Measurements from ENCODE around the gene TUBA8.
"Not testable (repeated sequence)": the region's sequence is repeated elsewhere in the genome, so short reads cannot be mapped to it uniquely, and the experiment has no call there.

TUBA8 gene

DNA sequence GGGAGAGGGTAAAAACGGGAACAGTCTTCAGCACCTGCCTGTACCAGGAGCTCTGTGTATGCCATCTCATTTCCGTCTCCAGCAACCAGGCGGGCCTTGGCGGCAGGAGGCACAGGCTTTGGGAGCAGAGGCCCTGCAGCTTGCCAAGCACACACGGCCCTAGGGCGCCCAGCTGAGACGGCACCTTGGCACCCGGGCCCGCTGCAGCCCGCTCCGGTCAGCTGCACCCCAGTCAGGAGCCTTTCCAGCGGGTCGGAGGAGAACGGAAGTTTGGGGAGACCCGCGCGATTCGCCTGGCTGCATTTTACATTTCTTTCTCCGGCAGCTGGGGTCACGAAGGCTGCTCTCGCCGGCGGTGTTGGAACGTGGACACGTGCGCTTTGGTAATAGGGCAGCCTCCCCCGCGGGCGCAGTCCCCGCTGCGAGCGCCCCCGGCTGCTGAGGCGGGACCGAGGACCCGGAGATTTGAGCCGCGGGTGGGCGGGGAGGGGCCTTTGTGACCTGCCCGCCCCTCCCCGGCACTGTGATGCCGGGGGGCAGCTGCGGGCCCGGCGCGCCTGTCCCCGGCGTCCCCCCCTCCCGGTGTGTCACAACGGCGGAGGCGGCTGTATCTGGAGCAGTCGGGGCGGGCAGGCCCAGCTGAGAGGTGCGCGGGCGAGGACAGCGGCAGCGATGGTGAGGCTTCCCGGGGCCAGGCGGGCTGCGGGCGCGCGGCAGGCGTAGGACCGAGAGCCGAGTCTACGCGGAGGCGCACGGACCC, at the start of gene TUBA8:
Gene TUBA8 (plus strand): TSS at position 616 of the 760 bp plus-strand sequence. CDS start 57 bp downstream, at position 673.
- no peak for DNase-seq

DNA sequence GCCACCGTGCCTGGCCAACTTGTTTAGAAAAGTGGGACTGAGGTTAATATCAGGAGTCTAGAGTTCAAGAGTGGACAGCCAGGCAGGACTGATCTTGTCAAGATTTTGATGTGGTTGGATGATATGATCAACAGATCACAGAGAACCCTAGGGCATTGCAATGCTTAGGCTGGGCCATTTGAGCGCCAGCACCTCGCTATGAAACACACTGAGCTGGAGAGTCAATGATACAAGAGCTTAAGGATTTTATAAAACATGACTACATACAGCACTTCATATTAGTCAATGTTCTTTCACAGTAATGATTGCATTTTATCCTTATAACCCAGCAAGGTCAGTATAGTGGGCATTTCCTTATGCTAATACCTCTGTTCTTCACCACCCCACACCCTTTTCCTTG, 48.2 kb upstream of the TUBA8 start:
- no peak for DNase-seq

GRCh38 chr22:18063306-18063705, 47.3 kb upstream of the TUBA8 start:
- DNase-seq = no peak

DNA sequence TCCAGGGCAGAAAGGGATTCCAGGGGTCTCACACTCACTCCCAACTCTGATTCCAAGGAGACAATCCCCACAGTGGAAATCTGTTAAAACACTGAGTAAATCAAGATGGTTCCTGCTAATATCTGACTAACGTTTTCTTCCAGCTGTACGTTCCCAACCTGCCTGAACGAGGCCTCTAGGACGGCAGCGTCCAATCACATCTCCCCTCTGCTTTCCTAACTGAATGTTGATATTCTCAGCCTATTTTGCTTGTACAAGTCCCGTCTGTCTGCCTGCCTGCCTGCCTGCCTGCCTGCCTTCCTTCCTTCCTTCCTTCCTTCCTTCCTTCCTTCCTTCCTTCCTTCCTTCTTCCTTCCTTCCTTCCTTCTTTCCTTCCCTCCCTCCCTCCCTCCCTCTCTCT, 46.9 kb upstream of the TUBA8 start:
- DNase-seq = not testable (repeated sequence)

- no peak for DNase-seq
Measured at GRCh38 chr22:18064636-18065035, 46.0 kb upstream of the TUBA8 start.

GRCh38 chr22:18065256-18065655, 45.4 kb upstream of the TUBA8 start:
- no peak for DNase-seq

DNA sequence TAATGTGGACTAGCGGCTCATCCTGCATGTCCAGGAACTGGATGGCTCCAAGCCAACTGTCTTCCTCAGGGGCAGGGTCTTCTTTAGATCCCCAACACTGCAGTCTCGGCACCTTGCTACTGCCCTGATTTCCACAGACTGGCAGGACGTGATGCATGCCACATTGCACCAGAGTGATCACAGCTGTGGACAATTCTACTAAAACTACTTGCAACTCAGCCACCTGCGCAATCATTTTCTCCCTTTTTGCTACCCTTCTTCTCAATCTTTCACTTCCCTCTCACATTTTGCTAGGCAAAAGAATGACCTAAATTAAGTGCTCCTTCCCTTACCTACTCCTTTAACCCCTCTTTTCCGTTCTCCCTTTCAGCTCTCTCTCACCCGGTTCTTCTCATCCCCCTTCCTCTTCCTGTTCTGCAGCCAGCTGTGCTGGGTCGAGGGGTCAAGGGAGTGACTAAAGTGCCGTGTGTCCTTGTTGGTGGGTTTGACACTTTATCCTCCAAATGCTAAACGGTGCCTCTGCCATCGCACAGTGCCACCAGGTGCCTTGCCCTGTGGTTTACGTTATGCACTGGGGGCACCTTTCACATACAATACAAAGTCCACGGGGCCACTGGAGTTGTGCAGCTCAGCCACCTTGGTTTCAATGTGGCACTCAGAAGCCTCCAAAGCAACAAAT, 44.3 kb upstream of the TUBA8 start:
- DNase-seq = peak in 1 of 2 donors; percentile 16

DNA sequence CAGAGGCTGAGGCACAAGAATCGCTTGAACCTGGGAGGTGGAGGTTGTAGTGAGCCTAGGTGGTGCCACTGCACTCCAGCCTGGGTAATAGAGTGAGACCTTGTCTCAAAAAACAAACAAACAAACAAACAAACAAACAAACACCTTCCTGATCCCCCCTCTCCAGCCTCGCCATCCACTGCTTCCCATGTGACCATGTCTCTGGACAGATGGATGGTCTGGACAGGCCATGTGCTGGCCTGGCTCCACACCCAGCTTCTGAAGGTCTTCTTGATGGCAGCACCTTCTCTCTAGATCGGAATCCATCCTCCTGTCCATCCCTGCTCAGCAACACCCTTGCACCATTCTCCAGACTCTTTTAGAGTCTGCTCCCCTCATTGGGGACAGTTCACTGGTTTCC, 43.5 kb upstream of the TUBA8 start:
- DNase-seq = no peak

GRCh38 chr22:18067548-18068341, 42.9 kb upstream of the TUBA8 start:
- DNase-seq = no peak

DNA sequence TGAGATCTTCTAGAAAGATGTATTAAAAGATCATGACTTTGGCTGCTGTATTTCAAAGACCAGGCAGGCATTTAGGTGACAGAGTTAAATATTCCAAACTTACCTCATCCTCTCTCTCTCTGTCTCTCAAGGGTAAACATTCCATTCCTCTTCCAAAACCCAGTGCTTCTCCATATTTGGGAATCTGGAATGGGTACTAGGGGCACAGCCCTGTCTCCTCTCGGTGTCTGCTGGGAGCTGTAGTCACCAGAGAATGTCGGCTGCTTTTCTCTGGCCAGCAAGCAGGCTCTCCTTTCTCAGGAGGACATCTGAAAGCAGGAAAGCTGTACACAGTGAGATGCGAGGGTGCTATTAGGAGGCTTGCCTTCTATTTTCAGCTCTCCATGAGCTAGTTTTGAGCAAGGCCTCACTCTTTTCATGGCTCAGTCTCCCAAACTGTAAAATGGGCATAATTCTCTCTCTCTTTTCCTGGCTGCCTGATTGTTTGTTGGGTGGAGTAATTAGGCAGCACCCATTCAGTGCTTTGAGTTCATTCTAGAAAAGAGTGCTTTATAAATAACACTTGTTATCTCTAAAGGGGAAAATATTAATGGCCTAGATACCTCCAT, 42.1 kb upstream of the TUBA8 start:
- no peak for DNase-seq

DNA sequence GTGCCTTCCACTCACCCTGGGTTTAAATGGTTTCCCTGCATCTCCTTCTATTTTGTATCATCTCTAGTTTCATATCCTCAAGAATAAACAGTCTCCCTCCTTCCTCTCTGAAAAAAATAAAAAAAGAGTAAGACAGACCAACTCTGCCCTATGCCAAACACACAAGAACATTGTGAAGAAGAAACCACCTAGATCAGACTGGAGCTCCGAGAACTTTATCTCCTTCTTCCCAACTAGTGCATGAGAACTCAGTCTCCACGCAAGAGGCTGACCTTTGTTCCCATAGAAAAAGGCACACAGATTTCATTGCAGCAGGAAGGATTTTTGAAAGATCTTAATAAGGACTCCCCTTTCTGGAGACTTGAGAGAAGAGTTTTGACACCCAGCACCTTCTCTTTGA, 41.6 kb upstream of the TUBA8 start:
- no peak for DNase-seq

- no peak for DNase-seq
Measured at GRCh38 chr22:18070041-18070440, 40.6 kb upstream of the TUBA8 start.

DNA sequence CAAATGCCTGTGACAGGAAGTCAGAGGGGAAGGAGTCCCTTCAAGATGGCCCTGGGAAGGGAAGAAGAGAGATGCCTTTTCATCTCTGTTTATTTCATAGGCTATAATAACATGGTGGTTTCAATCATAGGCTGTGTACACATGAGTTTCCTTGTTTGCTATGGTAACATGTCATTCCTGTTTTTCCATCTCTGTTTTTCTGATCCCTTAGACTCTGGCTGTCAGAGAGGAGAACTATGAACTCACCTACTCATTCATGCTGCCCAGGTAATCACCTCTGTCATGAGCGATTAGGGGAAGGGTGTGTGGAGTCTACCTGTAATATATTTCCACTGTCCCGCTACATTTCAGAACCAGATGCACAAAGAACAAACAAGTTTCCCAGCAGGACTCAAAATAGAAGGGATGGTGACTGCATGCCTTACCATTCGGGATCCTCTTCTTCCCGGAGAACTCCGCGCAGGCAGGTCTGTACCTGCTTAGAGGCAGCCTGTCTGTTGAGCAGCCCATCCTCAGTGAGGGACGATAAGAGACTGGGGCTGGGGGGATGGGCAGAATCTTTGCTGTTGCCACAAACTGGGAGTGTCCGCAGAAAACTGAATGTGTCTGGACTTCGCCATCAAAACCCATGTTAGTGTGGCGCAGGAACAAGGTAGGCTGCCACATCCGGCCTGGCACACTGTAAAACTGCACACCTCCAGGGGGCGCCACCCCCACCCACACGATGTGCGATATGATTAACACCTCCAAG, 39.9 kb upstream of the TUBA8 start:
- no peak for DNase-seq

GRCh38 chr22:18071307-18071967, 39.2 kb upstream of the TUBA8 start:
- not testable (repeated sequence) for DNase-seq

- no peak for DNase-seq
Measured at GRCh38 chr22:18071968-18072310, 38.7 kb upstream of the TUBA8 start.

DNA sequence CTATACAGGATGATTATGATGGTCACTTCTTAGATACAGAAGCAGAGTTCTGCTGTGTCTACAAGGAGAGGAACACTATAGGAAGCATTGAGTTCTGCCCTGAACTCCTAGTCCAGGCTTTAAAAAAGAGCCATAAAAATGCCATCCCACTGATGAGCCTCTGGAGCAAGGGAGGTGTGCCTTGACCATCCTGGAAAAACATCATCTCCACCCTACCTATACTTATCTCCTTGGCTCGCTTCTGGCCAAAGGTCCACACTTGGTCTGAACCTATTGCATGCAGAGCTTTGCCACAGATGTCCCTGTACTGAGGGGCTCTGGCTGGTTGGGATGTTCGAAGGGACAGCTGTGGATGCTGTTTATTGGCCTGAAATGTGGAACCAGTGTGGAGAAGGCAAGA, 37.1 kb upstream of the TUBA8 start:
- DNase-seq = no peak

DNA sequence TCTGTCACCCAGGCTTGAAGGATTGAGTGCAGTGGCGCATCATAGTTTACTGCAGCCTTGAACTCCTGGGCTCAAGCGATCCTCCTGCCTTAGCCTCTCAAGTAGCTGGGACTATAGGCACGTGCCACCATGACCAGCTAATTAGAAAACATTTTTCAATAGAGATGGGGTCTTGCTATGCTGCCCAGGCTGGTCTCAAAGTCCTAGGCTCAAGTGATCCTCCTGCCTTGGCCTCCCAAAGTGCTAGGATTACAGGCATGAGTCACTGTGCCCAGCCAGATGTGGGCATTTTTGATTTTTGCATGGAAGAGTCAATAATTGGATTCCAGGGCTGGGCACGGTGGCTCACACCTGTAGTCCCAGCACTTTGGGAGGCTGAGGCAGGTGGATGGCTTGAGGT, 36.7 kb upstream of the TUBA8 start:
- DNase-seq = not testable (repeated sequence)

DNA sequence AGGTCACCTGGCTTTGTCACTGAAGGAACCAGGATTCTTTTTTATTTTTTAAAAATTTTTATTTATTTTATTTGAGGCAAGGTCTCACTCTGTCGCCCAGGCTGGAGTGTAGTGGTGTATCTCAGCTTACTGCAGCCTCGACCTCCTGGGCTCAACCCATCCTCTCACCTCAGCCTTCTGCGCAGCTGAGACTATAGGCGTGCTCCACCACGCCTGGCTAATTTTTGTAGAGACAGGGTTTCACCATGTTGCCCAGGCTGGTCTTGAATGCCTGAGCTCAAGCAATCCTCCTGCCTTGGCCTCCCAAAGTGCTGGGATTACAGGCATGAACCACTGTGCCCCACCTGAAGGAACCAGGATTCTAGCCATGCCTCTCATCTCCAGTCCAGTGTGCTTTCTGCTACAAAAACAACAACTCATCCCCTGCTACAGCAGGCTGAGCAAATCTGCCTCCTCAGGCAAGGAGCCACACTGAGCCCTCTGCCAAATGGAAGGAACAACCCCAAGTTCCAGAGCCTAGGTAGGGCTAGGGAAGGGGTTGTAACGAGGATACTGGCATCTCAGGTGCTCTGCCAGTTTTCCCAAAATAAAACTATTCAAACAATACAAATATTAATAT, 35.4 kb upstream of the TUBA8 start:
- DNase-seq = no peak

- peak; percentile 41 to 81 for DNase-seq
Measured at GRCh38 chr22:18075720-18076497, 34.7 kb upstream of the TUBA8 start.

GRCh38 chr22:18077087-18077638, 33.4 kb upstream of the TUBA8 start:
- DNase-seq = peak in 1 of 2 donors; percentile 14

Data from CD4-positive, alpha-beta T cell treated with Interleukin-4 for 1 hour (primary cell).